Ovary (tissue), 3 donors: ENCODE measurements around the gene DAP.

Experiments used
- POLR2A ChIP-seq: fragments of 450-650 bp; IDR thresholded peaks from one replicate; pipeline ENCODE4 v1.6.1; 2017; ENCODE audit warnings: antibody characterized with exemption, mild to moderate bottlenecking, moderate library complexity
- TF ChIP-seq, protein P1 (sequence below), 3 donors: fragments of 450-650 bp in 2 of 3; fragments of 200-600 bp in 1 of 3; IDR thresholded peaks; one replicate each; pipeline versions ENCODE4 v1.5.1 to v1.8.0; 2016 to 2022; ENCODE audit warnings: antibody characterized with exemption in 3 of 3, mild to moderate bottlenecking in 1 of 3
- donor health status: DM: no; HTN: no; CAD: no.

DNA sequence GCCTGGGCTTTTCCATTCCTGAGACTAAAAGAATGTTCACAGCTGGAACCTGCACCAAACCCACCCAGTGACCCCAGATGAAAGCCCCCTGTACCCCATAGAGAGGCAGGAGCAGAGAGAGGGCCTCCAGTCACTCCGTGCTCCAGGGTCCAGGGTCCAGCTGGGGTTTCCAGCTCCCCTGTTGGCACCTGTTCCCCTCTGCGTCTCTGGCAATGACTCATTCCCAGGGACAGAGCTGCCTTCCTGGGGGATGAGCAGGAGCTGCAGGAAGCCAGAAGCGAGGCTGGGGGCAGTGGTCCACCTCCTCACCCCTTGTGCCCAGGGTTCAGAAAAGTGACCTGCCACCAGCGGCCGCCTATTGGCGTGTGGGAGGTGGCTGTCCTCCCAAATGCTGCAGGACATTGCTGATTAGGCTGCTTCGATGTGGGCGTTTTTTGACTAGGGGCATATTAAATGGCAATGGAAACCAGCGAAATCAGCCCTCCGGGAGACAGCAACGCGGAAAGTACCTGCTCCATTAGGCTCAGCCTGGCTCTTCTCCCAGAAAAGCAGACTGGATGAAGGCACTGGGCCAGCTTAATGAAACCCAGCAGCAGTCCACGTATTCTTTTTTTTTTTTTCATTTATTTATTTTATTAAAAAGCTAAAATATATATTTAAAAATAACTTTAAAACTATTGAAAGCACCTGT is 97.4 kb downstream of the DAP start:
- no peak for TF ChIP-seq POLR2A
- TF ChIP-seq, protein P1, sequence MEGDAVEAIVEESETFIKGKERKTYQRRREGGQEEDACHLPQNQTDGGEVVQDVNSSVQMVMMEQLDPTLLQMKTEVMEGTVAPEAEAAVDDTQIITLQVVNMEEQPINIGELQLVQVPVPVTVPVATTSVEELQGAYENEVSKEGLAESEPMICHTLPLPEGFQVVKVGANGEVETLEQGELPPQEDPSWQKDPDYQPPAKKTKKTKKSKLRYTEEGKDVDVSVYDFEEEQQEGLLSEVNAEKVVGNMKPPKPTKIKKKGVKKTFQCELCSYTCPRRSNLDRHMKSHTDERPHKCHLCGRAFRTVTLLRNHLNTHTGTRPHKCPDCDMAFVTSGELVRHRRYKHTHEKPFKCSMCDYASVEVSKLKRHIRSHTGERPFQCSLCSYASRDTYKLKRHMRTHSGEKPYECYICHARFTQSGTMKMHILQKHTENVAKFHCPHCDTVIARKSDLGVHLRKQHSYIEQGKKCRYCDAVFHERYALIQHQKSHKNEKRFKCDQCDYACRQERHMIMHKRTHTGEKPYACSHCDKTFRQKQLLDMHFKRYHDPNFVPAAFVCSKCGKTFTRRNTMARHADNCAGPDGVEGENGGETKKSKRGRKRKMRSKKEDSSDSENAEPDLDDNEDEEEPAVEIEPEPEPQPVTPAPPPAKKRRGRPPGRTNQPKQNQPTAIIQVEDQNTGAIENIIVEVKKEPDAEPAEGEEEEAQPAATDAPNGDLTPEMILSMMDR (IDR thresholded peaks at IDR 0.05): no peak
